Fibroblast of skin of left biceps (primary cell): ENCODE measurements around the gene NOP14.
"Not testable (repeated sequence)": the region's sequence is repeated elsewhere in the genome, so short reads cannot be mapped to it uniquely, and the experiment has no call there.

Experiments
- DNase-seq, 2 experiments: peaks; one replicate each; pipeline ENCODE4 v3.0.0-alpha.2; 2013; ENCODE audit warnings: low read depth in 2 of 2

NOP14 gene

GRCh38 chr4:2942532-2943363 lies 20.5 kb downstream of the NOP14 start:
- no peak for DNase-seq

DNA sequence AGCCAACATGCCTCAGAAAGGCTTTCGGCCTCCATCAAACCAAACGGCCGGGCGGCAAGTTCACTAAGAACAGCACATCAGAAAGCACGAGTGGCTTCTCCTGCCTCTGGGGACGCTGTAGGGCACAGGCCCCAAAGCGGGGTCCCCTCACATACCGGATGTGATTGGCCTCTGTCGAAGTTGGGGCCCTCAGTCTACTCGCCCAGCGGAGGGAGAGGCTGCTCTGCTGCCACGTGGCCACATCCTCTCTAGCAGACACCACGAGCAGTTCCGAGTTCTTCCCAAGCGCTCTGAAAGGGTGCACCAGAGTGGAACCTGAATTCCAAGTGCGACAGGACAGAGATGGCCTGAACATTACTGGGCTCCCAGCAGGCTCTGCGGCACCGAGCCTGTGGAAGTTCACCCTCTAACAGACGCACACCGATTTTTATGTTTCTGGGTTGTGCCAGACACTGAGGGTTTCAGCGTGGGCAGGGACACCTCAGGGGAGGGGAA lies 21.1 kb downstream of the NOP14 start:
- no peak for DNase-seq

- DNase-seq, result no peak
Observed at GRCh38 chr4:2941138-2942036, 21.8 kb downstream of the NOP14 start.

- DNase-seq, result no peak
Observed at GRCh38 chr4:2940267-2941137, 22.7 kb downstream of the NOP14 start.

DNA sequence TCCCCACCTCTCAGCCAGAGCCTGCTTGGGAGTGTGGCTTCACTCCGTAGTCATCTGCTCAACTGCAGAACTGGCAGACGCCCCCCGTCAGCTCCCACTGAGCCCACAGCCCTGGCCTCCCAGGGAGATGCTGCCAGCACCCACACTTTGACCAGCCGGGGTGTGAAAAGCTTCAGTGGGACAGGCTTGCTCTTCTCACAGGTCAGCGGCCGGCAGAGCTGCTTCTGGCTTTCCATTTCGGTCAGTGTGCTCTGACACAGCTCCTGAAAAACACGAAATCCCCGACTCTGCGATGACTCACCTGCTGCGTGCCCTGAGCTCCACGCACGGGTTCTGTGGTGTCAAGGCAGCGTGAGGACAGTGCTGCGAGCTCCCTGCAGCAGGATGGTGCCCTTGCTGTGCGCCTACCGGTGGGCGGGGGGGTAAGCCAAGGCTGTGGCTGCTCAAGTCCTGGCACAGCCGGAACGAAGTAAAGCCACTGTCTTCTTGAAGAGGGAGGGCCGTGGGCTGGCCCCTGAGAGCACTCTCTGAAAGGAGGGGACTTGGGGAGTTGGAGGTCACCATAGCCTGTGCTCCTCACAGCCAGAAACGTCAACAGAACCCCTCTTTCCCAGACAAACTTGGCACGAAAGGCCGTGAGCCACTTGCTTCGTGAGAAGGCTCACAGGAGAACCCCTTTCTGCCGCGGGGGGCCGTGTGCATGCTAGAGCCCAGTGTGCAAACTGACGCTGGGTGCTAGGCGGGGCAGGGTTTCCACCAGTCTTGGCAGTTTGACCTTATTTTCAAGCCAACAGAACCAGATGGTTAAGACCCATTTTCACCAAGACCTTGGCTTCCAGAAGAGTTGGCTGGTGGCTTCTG lies 23.6 kb downstream of the NOP14 start:
- no peak for DNase-seq

DNA sequence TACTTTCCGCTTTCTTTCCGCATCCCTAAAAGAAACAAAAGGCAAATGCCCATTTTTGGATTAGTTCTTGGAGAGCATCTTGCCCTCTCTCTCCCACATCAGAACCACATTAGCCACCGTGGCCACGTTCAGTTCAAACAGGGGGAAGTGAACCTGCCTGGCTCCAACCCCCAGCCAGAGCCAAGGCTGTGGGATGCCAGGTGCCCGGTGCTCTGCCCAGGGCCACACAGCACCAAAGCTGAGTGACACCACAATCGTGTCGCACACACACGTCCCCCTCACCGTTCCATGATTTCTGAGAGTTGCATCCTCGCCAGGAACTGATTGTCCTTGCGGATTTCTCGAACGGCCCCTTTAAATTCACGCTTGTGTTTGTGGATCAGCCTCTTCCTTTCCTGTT lies 24.3 kb downstream of the NOP14 start:
- DNase-seq, result no peak

- DNase-seq, result not testable (repeated sequence)
Observed at GRCh38 chr4:2938411-2938810, 24.8 kb downstream of the NOP14 start.

DNA sequence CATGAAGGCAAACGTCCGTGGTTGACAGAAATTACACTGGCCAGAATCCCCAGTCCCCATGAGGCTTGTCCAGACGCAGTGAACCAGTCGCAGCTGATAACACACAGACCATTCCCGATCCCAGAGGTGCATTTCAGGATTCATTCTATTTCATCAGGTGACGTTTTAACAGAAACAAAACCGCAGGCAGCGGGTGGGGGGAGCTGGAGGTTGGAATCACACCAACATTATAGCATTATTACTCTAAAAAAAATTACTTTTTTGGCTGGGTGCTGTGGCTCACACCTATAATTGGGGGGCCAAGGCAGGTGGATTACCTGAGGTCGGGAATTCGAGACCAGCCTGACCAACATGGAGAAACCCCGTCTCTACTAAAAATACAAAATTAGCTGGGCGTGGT lies 25.2 kb downstream of the NOP14 start:
- no peak for DNase-seq

DNA sequence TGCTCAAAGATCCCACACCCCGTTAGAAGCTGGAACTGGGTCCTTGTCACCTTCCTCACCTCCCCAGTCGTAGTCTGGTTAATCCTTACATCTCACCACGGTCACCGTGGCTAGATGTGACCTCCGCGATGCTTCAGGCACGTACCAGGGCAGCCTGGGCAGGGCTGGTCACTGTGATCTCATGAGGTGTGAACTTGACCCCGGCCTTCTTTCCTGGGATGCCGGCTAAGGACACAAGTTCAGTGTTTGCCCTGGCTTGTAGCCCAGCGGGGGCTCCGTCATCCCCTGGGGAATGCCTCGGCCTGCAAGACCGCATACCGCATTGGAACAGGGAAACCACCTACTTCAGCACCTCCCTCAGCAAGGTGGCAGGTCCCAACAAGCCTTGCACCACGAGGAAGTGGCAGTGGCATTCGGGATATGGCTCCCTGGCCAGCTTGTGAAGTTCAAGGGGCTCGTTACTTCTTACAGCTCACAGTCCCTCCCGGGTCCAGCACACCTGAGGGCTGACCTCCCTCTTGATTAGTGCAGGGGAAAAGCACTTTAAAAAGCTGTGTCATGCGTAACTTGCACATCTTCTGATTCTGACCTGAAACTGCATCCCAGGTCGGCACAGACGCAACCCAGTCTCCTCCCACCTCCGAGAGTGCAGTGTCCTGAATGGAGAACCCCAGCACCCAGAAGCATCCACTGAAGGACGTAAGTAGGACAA lies 25.9 kb downstream of the NOP14 start:
- DNase-seq, result no peak

DNA sequence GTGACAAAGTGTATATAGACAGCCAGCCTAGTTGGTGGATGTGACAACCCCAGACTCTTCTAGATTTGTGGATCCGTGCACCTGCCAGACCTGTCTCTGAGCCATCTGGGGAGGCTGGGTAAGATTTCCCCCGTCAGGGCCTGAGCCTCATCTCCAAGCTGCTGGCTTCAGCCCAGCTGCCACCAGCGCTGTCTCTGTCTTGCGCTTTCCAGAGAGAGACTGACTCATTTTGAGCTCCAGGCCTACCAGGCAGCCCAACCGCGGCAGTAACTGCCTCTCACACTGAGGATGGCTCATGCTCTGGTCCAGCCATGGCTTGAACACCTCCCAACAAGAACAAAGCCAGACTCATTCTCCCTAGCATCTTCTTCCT lies 26.4 kb downstream of the NOP14 start:
- DNase-seq, result no peak

GRCh38 chr4:2935762-2936743 lies 27.2 kb downstream of the NOP14 start:
- no peak for DNase-seq

DNA sequence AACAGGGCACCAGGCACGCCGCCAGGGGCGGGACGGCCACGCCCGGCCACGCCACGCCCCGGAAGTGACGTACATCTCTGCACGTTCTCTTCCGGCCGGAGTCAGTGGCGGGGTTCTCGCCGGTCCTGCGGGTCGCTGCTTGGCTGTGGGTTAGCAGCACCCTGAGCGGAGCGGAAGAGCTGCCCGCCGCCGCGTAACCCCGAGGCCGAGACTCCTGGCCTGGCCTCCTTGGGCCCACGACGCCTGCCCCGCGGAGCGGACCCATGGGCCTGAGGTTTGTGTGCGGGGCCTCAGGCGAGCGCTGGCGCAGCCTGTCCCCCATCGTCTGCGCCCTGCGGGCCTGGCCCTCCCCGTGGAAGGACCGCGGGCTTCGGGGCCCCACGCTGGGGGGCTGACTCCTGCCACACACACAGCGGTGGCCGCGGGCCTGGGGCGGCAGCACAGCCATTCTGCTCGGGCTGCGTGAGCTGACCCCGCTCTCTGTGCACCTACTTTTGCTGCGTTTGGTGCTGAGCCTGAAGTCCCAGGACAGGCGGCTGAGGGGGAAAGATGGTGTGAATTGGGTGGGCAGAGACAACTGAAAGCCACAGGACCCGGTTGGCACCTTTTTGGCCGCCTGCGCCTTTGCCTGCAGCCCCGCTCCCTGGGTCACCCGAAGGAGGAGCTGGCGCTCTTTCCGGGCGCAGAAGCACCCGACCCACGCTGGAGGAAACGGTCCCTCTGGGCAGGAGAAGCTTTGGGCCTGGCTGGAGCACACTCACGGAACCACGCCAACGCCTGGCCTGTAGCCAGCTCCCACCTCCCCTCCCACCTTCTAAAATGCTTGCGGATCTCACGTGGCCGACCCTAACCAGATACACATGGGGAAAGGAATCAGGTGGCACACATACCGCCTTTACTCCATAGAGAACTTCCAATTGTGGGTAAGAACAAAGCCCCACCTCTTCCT lies 28.1 kb downstream of the NOP14 start:
- peak; percentile 57 to 67 for DNase-seq

DNA sequence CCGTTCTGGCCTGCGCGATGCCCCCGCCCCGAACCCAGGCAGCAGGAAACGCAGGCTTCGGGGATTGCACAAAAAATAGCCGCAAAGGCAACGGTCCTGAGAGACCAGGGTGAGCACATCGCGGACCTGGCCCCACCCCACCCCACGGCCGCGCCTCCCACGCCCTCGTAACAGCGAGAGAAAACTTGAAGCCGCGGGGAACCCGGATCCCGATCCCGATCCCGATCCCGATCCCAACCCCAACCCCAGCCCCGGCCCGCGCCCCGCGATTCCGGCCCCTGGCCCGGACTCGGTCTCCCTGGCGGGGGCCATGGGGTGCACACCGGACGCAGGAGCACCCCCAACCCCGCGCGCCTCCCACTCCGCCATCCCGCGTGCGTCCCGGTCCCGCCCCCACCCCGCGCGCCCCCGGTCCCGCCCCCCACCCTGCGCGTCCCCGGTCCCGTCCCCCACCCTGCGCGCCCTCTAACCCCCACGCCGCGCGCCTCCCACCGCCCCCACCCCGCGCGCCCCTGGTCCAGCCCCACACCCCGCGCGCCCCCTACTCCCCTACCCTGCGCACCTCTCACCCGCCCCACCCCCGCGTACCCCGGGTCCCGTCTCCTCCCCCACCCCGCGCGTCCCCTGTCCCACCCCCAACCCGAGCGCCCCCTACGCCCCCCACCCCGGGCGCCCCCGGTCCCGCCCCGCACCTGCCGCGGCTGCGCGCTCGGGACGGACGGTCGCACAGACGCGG lies 29.0 kb downstream of the NOP14 start:
- DNase-seq, result no peak

- DNase-seq, result no peak
Observed at GRCh38 chr4:2933566-2934076, 29.6 kb downstream of the NOP14 start.

DNA sequence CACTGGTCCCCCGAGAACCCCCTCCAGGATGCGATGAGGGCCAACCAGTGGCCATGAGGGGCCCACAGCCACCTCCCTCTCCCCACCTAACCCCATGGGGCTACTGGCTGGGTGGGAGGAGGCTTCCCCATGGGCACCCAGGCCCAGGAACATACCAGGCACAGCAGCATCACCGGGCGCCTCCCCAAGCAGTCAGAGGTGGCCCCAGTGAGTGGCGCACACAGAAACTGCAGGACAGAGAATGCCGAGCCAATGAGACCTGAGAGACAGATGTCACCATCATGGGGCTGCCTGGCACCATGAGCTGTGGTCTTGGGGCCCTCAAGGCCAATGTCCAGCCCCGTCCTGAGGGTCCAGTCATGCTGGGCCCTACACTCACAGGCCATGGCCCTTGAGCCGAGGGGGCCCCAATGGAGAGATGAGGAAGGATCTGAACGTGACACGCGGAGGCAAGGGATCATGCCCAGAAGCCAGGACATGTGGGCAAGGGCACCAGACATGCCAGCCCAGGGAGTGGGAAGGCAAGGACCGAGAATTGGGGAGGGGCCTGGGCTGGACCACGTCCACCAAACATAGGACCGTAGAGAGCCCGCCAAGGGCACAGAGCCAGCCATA lies 30.1 kb downstream of the NOP14 start:
- DNase-seq, result no peak

GRCh38 chr4:2932321-2932950 lies 30.8 kb downstream of the NOP14 start:
- no peak for DNase-seq
